ENCODE results near the gene FER. TPM values are rescaled to one million over a fixed set of nuclear protein-coding genes. Genes with fewer than 3 reads are reported as not detected.

FER gene
- total RNA-seq, 2 experiments from 2014 or later: 9.4 to 10.0 TPM

- TF ChIP-seq, protein P1, sequence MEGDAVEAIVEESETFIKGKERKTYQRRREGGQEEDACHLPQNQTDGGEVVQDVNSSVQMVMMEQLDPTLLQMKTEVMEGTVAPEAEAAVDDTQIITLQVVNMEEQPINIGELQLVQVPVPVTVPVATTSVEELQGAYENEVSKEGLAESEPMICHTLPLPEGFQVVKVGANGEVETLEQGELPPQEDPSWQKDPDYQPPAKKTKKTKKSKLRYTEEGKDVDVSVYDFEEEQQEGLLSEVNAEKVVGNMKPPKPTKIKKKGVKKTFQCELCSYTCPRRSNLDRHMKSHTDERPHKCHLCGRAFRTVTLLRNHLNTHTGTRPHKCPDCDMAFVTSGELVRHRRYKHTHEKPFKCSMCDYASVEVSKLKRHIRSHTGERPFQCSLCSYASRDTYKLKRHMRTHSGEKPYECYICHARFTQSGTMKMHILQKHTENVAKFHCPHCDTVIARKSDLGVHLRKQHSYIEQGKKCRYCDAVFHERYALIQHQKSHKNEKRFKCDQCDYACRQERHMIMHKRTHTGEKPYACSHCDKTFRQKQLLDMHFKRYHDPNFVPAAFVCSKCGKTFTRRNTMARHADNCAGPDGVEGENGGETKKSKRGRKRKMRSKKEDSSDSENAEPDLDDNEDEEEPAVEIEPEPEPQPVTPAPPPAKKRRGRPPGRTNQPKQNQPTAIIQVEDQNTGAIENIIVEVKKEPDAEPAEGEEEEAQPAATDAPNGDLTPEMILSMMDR (conservative IDR thresholded peaks at IDR 0.05; ENCODE audit: low read length): no peak
- no peak for TF ChIP-seq EZH2phosphoT487 (IDR thresholded peaks at IDR 0.05; ENCODE audit: borderline replicate concordance, low read depth, low read length)
- ChIA-PET POLR2A (interaction anchor here (0.8 kb wide), 1 partner anchor 25 kb away, joined by 3 read pairs; no protein-coding TSS in a partner anchor), CTCF (ENCODE audit: unreplicated experiment) (no interaction called here)
- H3K4me2 ChIP-seq (ENCODE audit: low read length): no peak overlapping the region
- H3K79me2 ChIP-seq (ENCODE audit: insufficient read depth, low read depth, low read length): no peaks in the 10 kb centered on the region
- no peaks in the 10 kb centered on the region for H3K9me2 ChIP-seq (ENCODE audit: insufficient read depth, low read length)
- H3K4me3 ChIP-seq (ENCODE audit: low read depth, low read length, poor library complexity, severe bottlenecking): no peak overlapping the region
- no TSS peak for BruUV-seq (replicated peaks)
- no peaks in the 10 kb centered on the region for H3K4me1 ChIP-seq (ENCODE audit: insufficient read depth, low read length, poor library complexity, severe bottlenecking)
- no peak overlapping the region for H2AFZ ChIP-seq (ENCODE audit: low read length)
- no peaks in the 10 kb centered on the region for H4K20me1 ChIP-seq (ENCODE audit: insufficient read depth, low read length)
- no peak for DNase-seq (ENCODE audit: low spot score)
- no peak overlapping the region for H3K27ac ChIP-seq (ENCODE audit: low read depth, low read length, poor library complexity, severe bottlenecking)
- intact Hi-C loops (cut with micrococcal nuclease; ENCODE audit: unreplicated experiment): no loop called here
- H3K36me3 ChIP-seq (ENCODE audit: insufficient read depth, low read length): no peaks in the 10 kb centered on the region
- H3K9me3 ChIP-seq (ENCODE audit: low read length): no peaks in the 10 kb centered on the region
Measured at GRCh38 chr5:108946008-108946407, 198.3 kb downstream of the FER start.

DNA sequence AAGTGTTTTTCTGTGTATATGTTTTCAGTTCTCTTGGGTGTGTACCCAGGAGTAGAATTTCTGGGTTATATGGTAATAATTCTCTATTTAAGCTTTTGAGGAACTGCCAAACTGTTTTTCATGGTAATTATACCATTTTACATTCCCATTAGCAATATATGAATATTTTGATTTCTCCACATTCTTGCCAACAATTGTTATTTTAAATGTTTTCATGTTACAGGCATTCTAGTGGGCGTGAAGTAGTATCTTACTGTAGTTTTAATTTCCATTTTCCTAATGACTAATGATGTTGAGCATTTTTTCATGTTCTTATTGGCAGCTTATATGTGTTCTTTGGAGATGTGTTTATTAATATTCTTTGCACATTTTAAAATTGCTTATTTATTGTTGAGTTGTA, 199.5 kb downstream of the FER start:
- BruUV-seq (replicated peaks): no TSS peak
- H3K4me1 ChIP-seq (ENCODE audit: insufficient read depth, low read length, poor library complexity, severe bottlenecking): no peaks in the 10 kb centered on the region
- H3K9me3 ChIP-seq (ENCODE audit: low read length): no peaks in the 10 kb centered on the region
- ChIA-PET POLR2A (interaction anchor here (0.7 to 0.8 kb wide), 2 partner anchors 36 to 305 kb away, joined by 3 to 4 read pairs; no protein-coding TSS in a partner anchor), CTCF (ENCODE audit: unreplicated experiment) (no interaction called here)
- no peak for TF ChIP-seq EZH2phosphoT487 (IDR thresholded peaks at IDR 0.05; ENCODE audit: borderline replicate concordance, low read depth, low read length)
- TF ChIP-seq, protein P1 (conservative IDR thresholded peaks at IDR 0.05; ENCODE audit: low read length): no peak
- intact Hi-C loops (cut with micrococcal nuclease; ENCODE audit: unreplicated experiment): no loop called here
- H2AFZ ChIP-seq (ENCODE audit: low read length): no peak overlapping the region
- H4K20me1 ChIP-seq (ENCODE audit: insufficient read depth, low read length): no peaks in the 10 kb centered on the region
- no peaks in the 10 kb centered on the region for H3K9me2 ChIP-seq (ENCODE audit: insufficient read depth, low read length)
- H3K27ac ChIP-seq (ENCODE audit: low read depth, low read length, poor library complexity, severe bottlenecking): no peak overlapping the region
- no peak for DNase-seq (ENCODE audit: low spot score)
- H3K79me2 ChIP-seq (ENCODE audit: insufficient read depth, low read depth, low read length): no peaks in the 10 kb centered on the region
- H3K4me2 ChIP-seq (ENCODE audit: low read length): no peak overlapping the region
- no peak overlapping the region for H3K4me3 ChIP-seq (ENCODE audit: low read depth, low read length, poor library complexity, severe bottlenecking)
- no peaks in the 10 kb centered on the region for H3K36me3 ChIP-seq (ENCODE audit: insufficient read depth, low read length)

DNA sequence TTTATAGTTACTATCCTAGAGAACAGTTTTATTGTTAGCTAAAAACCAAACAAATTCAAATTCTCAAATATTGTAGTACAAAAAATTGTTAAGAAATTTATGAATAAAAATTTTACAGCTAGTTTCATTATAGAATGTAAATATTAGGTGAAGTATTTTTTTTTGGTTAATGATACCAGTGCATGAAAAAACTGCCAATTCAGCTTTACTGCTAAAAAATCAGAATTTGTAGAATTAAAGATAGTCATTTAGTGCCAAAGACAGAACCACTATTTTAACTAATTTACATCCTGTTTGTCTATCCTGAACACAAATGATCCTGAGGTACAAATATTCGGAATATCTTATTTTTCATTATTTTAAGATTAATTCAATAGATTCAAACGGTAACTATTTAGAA, 202.6 kb downstream of the FER start:
- ChIA-PET POLR2A (interaction anchor here (0.6 to 0.9 kb wide), 3 partner anchors 14 to 482 kb away, joined by 3 to 7 read pairs (median 3); no protein-coding TSS in a partner anchor), CTCF (ENCODE audit: unreplicated experiment) (no interaction called here)
- BruUV-seq (replicated peaks): no TSS peak
- Histone ChIP-seq H3K79me2 (ENCODE audit: insufficient read depth, low read depth, low read length) (no peaks in the 10 kb centered on the region), H3K36me3 (ENCODE audit: insufficient read depth, low read length) (no peaks in the 10 kb centered on the region), H3K4me1 (ENCODE audit: insufficient read depth, low read length, poor library complexity, severe bottlenecking) (no peaks in the 10 kb centered on the region), H2AFZ (ENCODE audit: low read length) (no peak overlapping the region), H3K27ac (ENCODE audit: low read depth, low read length, poor library complexity, severe bottlenecking) (no peak overlapping the region), H3K9me3 (ENCODE audit: low read length) (no peaks in the 10 kb centered on the region), H4K20me1 (ENCODE audit: insufficient read depth, low read length) (no peaks in the 10 kb centered on the region), H3K4me2 (ENCODE audit: low read length) (no peak overlapping the region), H3K9me2 (ENCODE audit: insufficient read depth, low read length) (no peaks in the 10 kb centered on the region), H3K4me3 (ENCODE audit: low read depth, low read length, poor library complexity, severe bottlenecking) (no peak overlapping the region)
- DNase-seq (ENCODE audit: low spot score): no peak
- TF ChIP-seq, protein P1 (conservative IDR thresholded peaks at IDR 0.05; ENCODE audit: low read length): no peak
- TF ChIP-seq EZH2phosphoT487 (IDR thresholded peaks at IDR 0.05; ENCODE audit: borderline replicate concordance, low read depth, low read length): no peak
- intact Hi-C loops (cut with micrococcal nuclease; ENCODE audit: unreplicated experiment): no loop called here

Measured in OCI-LY7 (cell line).